GM21526 (cell line): ENCODE measurements around the gene SLC43A2.
"Not testable (repeated sequence)": the region's sequence is repeated elsewhere in the genome, so short reads cannot be mapped to it uniquely, and the experiment has no call there.

Experiments
- ATAC-seq: cut with Tn5 transposase; IDR thresholded peaks from one replicate; pipeline ENCODE4 v1.9.1; 2021; ENCODE audit warnings: moderate library complexity; ENCODE audit not compliant: unreplicated experiment, low FRiP score

The SLC43A2 gene

DNA sequence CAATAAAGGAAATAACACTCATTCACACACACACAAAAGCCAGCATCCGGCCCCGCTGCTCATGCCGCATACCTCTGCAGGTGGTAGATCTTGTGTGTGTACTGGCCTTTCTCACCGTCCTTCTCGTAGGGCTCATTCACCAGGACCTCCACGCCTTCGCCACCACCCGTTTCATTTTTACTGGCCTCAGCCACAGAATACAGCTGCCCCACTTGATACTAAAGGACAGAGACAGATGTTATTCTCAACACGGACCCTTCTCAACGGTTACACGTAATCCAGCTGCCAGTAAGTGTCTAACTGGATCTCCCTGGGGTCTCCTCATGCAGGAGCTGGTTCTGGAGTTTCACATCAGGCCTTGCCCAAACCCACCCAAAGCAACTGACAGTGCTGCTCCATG, 75.7 kb downstream of the SLC43A2 start:
- no peak for ATAC-seq

DNA sequence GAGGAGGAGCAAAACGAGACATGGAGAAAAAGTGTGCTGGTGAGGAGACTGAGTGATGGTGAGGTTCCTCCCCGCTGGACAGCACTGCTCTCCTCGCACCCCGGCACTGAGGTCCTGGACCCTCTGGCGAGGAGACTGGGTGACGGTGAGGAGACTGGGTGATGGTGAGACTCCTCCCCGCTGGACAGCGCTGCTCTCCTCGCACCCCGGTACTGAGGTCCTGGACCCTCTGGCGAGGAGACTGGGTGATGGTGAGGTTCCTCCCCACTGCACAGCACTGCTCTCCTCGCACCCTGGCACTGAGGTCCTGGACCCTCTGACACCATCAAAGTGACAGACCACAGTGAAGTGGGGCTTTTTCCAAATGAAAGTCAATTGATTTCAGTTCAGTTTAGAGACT, 76.9 kb downstream of the SLC43A2 start:
- ATAC-seq: no peak

DNA sequence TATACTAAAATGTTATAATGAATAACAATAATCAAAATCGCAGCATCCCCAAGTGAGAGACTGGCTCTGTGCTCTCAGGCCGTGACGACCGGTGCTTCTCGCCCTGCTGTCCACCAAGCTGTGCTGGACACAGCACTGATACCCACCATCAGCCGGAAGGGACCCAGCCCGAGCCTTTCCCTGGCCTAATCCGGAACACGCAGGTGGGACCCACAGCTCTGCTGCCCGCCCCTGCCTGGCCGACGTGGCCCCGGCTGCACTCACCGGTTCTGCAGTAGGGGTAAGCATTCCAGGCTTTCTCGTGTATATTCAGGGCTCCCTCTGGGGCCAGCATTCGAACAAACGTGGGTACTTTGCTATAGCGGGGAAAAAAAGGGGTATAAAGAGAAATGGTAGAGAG, 80.6 kb downstream of the SLC43A2 start:
- no peak for ATAC-seq

DNA sequence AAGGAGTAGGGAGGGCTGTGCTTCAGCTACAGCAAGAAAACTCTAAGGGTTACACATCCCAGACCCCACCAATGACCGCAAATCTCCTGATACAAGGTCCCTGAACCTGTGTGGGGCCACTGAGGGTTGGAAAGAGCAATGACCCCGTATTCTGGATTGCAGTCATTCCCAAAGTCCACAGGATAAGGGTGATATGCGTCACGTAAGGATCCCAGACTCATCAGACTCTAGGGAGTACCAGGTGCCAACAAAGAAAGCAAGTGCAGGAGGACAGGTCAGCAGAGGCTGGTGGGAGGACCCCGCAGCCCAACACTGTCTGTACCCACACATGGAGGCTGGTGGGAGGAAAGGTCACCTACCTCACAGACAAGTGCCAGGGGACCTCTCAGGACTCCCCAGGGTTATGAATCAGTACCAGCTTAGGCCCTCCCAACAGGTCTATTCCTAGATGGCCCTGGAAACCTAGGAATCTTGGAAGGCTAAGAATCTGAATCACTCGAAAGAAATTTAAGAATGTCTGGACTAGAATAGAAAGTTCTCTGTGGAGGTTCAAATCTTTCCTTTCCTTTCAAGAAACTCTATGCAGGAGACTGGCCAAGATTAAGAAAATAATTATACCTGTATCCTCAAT, 82.2 kb downstream of the SLC43A2 start:
- ATAC-seq: no peak

DNA sequence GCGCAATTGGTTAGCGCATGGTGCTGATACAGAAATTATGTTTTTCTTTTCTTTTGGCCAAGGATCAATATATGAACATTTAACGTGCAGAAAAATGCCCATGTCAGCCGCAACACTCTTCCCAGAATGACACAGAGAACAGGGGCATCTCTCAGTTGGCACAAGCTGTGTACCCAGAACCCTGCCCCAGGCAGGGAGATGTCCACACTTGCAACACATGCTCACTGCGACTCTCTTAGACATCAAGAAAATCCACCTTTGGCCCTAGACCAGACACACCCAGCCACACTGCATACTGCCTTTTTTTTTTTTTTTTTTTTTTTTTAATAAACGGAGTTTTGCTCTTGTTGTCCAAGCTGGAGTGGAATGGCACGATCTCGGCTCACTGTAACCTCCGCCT, 83.0 kb downstream of the SLC43A2 start:
- ATAC-seq: no peak

DNA sequence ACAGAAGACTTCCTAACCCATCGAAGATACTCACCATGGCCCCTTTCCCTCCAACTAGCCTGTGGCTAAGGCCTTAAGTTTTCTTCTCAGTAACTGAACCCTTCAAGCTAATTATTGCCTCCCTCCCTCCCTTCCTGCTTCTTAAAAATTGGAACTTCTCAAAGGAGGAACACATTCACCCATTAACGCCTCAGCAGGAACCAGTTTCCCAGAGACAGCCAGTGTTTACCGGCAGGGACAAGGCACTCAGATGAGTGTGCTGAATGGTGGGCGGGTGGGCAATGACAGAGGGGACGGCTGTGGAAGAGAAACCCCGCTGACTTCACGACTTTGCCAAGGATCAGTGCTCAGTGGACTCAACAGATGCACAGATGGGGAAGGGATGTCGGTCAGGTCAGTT, 86.3 kb downstream of the SLC43A2 start:
- no peak for ATAC-seq

DNA sequence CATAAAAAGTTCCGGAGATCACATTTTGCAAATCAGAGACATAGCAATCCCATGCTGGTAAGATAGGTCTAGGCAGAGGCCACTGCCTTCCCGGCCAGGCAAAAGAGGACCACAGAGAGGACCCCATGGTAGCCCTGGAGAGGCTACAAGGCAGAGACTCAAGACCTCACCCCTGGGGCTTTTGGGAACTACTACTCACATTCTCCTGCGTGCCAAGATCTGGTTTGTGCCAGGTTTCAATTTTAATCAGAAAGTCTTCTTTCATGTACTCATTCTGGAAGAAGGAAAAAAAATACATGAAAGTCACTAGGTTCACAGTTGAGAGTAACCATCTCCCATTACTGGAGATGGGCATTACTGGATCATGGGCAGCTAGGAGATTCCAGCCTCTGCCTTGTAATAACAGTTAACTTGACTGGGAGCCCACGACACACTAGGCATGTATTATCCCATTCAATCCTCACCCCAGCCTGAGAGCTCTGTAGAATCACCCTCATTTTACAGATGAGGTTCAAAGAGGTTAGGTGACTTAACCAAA, 87.2 kb downstream of the SLC43A2 start:
- no peak for ATAC-seq

DNA sequence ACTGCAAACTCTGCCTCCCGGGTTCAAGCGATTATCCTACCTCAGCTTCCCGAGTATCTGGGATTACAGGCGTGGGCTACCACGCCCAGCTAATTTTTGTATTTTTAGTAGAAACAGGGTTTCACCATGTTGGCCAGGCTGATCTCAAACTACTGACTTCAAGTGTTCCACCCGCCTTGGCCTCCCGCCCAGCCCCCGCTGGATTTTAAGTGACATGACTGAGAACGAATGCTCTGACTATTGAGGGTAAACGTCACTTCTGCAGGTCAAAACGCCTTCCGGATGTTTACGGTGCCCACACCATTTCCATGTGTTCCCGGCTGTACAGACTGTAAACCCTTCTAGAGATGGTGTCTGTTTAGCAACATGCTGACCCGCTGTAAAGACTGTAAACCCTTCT, 88.8 kb downstream of the SLC43A2 start:
- ATAC-seq: no peak

DNA sequence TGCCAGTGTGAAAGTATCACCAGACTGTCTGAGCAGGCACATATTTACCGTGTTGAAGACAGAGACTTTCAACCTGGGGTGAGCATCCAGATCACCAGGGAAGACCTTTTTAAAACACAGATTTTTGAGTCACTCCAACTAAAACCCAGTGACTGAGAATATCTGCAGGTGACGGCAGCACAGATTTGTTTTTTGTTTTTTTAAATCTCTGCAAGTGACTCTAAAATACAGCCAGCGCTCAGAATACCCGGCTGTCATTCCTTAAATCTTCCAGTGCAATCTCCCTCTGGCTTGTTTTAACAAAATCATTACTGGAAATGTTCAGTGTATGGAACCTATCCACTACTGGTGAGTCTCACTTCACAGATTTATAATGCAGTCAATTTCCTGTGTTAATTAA, 92.9 kb downstream of the SLC43A2 start:
- no peak for ATAC-seq

DNA sequence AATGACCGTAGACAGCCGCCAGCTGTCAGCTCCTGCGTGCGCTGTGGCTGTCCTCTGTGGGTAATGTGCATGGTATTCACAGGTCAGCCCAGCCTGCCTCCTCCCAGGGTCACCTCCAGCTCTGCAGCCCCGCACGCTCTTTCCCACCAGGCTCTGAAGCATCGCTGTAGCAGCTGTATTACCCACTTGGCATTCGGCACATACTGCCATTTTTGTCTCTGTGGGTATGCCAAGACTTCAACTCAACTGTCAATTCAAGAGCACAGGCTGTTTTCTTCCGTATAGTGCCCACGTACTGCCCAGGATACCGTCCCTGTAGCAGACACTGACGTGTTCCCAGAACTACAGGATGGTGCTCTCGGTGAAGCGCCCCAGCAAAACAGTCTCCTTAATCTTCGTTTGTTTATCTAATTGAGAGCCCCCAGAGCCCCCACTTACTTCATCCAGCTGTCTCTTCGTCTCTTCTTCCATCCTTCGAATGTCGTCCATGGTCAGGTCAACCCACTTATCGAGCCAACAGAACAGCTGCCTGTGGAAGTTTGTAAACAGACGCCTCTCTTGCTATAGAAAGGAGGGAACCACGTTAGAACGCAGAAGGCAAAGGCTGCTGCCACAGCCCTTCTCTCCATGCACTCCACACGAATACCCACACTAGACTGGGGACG, 94.8 kb downstream of the SLC43A2 start:
- no peak for ATAC-seq

DNA sequence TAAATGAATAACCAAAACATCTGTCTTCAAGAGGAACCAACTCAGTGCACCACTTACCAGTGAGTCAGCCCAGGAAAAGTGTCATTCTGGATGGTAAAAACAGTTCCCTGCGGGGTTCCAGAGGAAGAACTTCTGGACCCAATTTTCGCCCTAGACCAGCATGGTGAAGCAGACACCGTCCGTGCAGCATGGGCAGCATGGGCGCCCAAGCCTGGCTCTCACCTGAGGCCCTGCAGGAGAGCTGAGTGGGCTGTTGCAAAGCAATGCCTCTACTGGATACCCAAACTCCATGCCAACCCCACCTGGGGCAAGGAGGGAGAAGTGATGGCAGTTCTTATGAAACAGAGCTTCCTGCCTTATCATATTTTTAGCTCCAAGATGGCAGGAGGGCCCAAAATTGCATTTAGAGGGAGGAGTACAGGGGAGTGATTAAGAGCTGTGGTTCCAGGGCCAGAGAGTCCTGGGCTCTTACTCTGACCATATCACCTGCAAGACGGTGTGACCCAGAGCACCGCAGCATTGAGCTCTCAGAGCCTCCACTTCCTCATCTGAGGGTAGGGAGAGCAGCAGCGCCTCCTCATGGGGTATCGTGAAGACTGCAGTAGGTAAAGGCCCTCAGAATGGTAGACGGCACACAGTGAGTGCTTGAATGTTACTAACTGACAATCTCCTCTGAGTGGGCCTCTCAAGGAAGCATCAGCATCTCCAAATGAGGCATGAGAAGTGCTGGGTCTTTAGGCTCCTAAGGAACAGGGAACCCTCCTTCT, 95.6 kb downstream of the SLC43A2 start:
- no peak for ATAC-seq

DNA sequence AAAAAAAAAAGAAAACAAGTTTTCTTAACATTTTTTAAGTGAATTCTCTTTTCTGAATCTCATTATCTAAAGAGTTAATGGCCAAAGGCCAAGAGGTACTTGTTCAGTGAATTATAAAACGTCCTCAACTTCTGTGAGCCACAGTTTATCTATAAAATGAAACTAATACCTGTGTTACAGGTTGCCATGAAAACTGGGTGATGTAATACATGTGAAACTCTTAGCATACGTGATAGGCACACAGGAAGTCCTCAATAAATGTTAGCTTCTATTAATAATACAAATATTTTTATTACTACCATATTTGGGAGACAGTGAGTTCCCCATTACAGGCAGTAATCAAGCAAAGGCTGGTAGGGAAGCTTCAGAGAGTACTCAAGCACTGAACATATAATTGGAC, 98.8 kb downstream of the SLC43A2 start:
- ATAC-seq: no peak

DNA sequence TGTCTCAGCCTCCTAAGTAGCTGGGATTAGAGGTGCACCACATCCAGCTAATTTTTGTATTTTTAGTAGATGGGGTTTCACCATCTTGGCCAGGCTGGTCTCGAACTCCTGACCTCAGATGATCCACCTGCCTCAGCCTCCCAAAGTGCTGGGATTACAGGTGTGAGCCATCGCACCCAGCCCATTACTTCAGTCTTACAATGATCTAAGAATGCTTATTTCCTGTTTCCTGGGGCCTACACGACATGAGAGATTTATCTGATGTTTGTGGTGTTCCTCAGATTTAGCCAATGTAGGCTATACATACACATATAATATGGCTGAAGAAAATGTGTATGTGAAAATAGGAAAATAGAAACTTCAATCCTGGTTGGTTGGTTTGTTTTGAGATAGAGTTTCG, 101.8 kb downstream of the SLC43A2 start:
- not testable (repeated sequence) for ATAC-seq

DNA sequence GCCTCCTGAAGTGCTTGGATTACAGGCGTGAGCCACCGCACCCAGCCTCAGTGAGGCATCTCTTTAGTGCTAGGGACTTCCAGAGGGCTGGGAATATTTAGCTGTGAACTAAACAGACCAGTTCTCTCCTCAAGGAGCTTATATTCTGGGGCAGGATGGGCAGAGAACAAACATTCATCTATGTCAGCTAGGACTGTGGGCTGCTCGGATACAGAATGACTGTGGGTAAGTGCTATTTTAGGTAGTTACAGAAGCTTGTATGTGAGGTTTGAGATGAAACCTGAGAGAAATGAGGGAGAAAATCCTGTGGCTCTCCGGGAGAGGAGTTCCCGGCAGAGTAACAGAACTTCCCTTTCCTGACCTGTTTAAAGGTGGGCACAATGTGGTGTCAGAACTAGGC, 106.0 kb downstream of the SLC43A2 start:
- ATAC-seq: no peak

DNA sequence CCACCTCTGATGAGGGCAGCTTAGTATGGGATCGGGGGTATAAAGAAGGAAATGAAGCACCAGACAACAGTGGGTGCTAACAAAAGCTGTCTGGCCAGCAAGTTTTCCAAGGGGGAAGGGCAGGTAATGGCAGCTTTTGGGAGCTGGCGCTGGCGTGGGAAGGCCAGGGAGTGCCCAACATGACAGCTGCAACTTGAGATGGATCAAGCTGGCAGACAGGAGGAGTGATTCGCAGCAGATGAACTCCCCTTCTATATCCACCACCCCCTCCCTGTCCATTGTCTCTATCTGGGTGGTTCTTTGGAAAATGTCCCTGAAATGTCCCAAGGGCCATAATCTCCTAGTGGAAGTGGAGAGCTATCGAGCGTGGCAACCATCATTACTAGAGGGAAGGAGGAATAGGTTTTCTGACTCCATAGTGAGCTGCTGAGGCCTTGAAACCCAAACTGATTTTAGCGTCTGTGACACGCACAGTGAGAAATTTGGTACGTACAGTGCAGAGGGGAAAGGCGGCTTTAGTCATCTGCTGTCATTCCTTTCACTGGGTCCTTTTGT, 107.5 kb downstream of the SLC43A2 start:
- ATAC-seq: no peak

DNA sequence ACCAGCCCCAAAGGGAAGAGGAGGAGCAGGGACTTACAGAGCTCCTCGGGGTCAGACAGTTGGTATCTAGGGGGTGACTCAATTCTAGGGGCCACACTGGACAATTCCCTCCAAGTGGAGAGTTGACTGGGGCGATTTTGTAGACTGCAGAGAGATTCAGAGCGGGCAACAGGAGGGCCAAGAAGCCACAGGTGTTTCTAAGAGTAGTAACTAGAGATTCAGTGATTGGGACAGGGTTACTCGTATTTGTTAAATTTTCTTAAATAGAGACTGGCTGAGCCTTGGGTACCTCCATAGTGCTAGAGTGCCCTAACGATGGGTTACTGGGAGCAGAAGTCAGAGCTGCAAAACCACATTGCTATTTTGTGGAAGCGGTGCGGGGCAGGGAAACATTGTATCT, 109.0 kb downstream of the SLC43A2 start:
- ATAC-seq: no peak
